GM12878 (cell line): ENCODE data around the gene NEK7. TPM values are rescaled to one million over a fixed set of nuclear protein-coding genes. Genes with fewer than 3 reads are reported as not detected.

ENCODE experiments used
- BCL11A ChIP-seq: IDR thresholded peaks from 2 replicates; pipeline ENCODE4 v1.6.1; 2011; ENCODE audit warnings: low read depth, low read length
- BRCA1 ChIP-seq: IDR thresholded peaks from 2 replicates; pipeline ENCODE4 v1.6.1; 2011; ENCODE audit warnings: low read depth, low read length, improper control_type of control experiment
- NR2F1 ChIP-seq: fragments of 450-650 bp; conservative IDR thresholded peaks from 2 replicates; pipeline ENCODE4 v1.6.1; 2017; ENCODE audit warnings: mild to moderate bottlenecking
- PML ChIP-seq: IDR thresholded peaks from 2 replicates; pipeline ENCODE4 v1.6.1; 2012; ENCODE audit warnings: low read length, inconsistent platforms
- POLR2AphosphoS5 ChIP-seq: IDR thresholded peaks from 2 replicates; pipeline ENCODE4 v1.6.1; 2011; ENCODE audit warnings: mild to moderate bottlenecking, low read length, inconsistent platforms
- RUNX3 ChIP-seq: IDR thresholded peaks from 2 replicates; pipeline ENCODE4 v1.6.1; 2012; ENCODE audit warnings: low read length, inconsistent platforms
- SIX5 ChIP-seq: IDR thresholded peaks from 2 replicates; pipeline ENCODE4 v1.6.1; 2011; ENCODE audit warnings: mild to moderate bottlenecking, low read depth, low read length, moderate library complexity; ENCODE audit not compliant: severe bottlenecking
- STAT3 ChIP-seq: IDR thresholded peaks from 2 replicates; pipeline ENCODE4 v1.6.1; 2011; ENCODE audit warnings: low read depth, low read length, improper control_type of control experiment
- YBX1 ChIP-seq: fragments of 450-650 bp; IDR thresholded peaks from 2 replicates; pipeline ENCODE4 v1.6.1; 2016; ENCODE audit warnings: antibody characterized with exemption
- ZNF384 ChIP-seq: IDR thresholded peaks from 2 replicates; pipeline ENCODE4 v1.6.1; 2012; ENCODE audit warnings: low read depth, mild to moderate bottlenecking, low read length, improper control_type of control experiment, borderline replicate concordance
- polyA plus RNA-seq, 11 experiments: library from polyadenylated mRNA; depleted of rRNA in 4 of 11; unstranded in 6 of 11; stranded (reverse) in 5 of 11; fragments of >200 nt; fragmentation: Nextera tagmentation in 4 of 11; fragmentation: Illumina TruSeq in 1 of 11; extraction: Ambion mirVana in 4 of 11; extraction: Trizol in 1 of 11; gene quantifications; 1 replicate in 1 of 11; 2 replicates in 10 of 11; pipeline versions ENCODE4 v1.2.1 to v1.2.3, GENCODE V29; 2011 to 2016; ENCODE audit warnings: inconsistent platforms in 2 of 11, missing spikeins in 2 of 11, low read depth in 1 of 11
- total RNA-seq, 4 experiments: library from RNA; depleted of rRNA in 3 of 4; stranded (reverse); fragments of >200 nt in 3 of 4; fragmentation: Illumina TruSeq in 1 of 4; extraction: Trizol in 1 of 4; gene quantifications; 2 replicates each; pipeline versions ENCODE4 v1.2.1 to v1.2.3, GENCODE V29; 2013 to 2021
- TF ChIP-seq, protein P1 (sequence below), 3 experiments: IDR thresholded peaks in 2 of 3; conservative IDR thresholded peaks in 1 of 3; 2 replicates each; pipeline ENCODE4 v1.5.1; 2011; ENCODE audit warnings: low read depth in 3 of 3, low read length in 3 of 3, mild to moderate bottlenecking in 3 of 3, control low read depth in 2 of 3, moderate library complexity in 2 of 3, inconsistent platforms in 1 of 3, mixed read lengths in 1 of 3; ENCODE audit not compliant: control insufficient read depth in 2 of 3, insufficient read depth in 1 of 3; ENCODE audit errors: extremely low read depth in 1 of 3
- TF ChIP-seq, protein P2 (sequence below): fragments of 450-650 bp; IDR thresholded peaks from 2 replicates; pipeline ENCODE4 v1.6.1; 2018; ENCODE audit warnings: mild to moderate bottlenecking, low read depth, moderate library complexity; ENCODE audit not compliant: partially characterized antibody
- TF ChIP-seq, protein P3 (sequence below): fragments of 450-650 bp; IDR thresholded peaks from 2 replicates; pipeline ENCODE4 v1.6.1; 2018; ENCODE audit warnings: borderline replicate concordance, mild to moderate bottlenecking; ENCODE audit not compliant: partially characterized antibody

NEK7 gene
- total and polyA plus RNA-seq, 10 of the 15 experiments (the other 5 are each of a cell fraction or from before 2014, with no cell fraction given): 9.4 to 77.7 (median 24.0) TPM

DNA sequence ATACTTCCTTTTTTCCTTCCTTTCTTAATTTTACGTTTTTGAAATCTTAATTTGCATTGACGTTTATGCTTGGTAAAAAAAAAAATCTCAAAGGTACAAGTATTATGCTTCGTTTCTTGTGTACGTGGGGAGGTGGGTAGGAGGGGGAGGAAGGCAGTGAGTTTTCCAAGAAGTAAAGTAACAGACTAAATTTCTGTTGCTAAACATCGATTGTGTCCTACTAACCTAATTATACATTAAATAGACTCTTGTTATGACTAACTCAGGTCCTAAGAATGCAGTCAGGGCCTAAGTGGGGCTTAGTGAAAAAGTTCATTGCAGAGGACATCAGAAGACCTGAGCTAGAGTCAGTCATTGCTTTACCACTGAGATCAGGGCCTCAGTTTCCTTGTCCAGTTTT, 17.5 kb downstream of the NEK7 start (continued):
- TF ChIP-seq BCL11A (0 out of 2 replicates have a peak, but pooled peaks have one; percentile 24), PML (peak; percentile 45; the same call in 1 of the 2 replicates), YBX1 (no peak), SIX5 (no peak), POLR2AphosphoS5 (no peak), NR2F1 (no peak), ZNF384 (0 out of 2 replicates have a peak, but pooled peaks have one; percentile 5), BRCA1 (no peak), RUNX3 (peak; percentile 31; the same call in 1 of the 2 replicates), STAT3 (no peak)
- TF ChIP-seq, protein P1, sequence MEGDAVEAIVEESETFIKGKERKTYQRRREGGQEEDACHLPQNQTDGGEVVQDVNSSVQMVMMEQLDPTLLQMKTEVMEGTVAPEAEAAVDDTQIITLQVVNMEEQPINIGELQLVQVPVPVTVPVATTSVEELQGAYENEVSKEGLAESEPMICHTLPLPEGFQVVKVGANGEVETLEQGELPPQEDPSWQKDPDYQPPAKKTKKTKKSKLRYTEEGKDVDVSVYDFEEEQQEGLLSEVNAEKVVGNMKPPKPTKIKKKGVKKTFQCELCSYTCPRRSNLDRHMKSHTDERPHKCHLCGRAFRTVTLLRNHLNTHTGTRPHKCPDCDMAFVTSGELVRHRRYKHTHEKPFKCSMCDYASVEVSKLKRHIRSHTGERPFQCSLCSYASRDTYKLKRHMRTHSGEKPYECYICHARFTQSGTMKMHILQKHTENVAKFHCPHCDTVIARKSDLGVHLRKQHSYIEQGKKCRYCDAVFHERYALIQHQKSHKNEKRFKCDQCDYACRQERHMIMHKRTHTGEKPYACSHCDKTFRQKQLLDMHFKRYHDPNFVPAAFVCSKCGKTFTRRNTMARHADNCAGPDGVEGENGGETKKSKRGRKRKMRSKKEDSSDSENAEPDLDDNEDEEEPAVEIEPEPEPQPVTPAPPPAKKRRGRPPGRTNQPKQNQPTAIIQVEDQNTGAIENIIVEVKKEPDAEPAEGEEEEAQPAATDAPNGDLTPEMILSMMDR (IDR thresholded peaks at IDR 0.05 in 2 of 3, conservative IDR thresholded peaks at IDR 0.05 in 1 of 3; ENCODE audit: control insufficient read depth in 2 of 3, extremely low read depth in 1 of 3, insufficient read depth in 1 of 3, low read depth in 3 of 3, low read length in 3 of 3): no peak
- TF ChIP-seq, protein P2, sequence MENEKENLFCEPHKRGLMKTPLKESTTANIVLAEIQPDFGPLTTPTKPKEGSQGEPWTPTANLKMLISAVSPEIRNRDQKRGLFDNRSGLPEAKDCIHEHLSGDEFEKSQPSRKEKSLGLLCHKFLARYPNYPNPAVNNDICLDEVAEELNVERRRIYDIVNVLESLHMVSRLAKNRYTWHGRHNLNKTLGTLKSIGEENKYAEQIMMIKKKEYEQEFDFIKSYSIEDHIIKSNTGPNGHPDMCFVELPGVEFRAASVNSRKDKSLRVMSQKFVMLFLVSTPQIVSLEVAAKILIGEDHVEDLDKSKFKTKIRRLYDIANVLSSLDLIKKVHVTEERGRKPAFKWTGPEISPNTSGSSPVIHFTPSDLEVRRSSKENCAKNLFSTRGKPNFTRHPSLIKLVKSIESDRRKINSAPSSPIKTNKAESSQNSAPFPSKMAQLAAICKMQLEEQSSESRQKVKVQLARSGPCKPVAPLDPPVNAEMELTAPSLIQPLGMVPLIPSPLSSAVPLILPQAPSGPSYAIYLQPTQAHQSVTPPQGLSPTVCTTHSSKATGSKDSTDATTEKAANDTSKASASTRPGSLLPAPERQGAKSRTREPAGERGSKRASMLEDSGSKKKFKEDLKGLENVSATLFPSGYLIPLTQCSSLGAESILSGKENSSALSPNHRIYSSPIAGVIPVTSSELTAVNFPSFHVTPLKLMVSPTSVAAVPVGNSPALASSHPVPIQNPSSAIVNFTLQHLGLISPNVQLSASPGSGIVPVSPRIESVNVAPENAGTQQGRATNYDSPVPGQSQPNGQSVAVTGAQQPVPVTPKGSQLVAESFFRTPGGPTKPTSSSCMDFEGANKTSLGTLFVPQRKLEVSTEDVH: no peak
- TF ChIP-seq, protein P3, sequence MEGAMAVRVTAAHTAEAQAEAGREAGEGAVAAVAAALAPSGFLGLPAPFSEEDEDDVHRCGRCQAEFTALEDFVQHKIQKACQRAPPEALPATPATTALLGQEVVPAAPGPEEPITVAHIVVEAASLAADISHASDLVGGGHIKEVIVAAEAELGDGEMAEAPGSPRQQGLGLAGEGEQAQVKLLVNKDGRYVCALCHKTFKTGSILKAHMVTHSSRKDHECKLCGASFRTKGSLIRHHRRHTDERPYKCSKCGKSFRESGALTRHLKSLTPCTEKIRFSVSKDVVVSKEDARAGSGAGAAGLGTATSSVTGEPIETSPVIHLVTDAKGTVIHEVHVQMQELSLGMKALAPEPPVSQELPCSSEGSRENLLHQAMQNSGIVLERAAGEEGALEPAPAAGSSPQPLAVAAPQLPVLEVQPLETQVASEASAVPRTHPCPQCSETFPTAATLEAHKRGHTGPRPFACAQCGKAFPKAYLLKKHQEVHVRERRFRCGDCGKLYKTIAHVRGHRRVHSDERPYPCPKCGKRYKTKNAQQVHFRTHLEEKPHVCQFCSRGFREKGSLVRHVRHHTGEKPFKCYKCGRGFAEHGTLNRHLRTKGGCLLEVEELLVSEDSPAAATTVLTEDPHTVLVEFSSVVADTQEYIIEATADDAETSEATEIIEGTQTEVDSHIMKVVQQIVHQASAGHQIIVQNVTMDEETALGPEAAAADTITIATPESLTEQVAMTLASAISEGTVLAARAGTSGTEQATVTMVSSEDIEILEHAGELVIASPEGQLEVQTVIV: no peak
